GM19193 (cell line): ENCODE results near the gene MCCC1.

Experiments used
- POLR2A ChIP-seq: IDR thresholded peaks from 4 replicates; pipeline ENCODE4 v1.6.1; 2011; ENCODE audit not compliant: insufficient read depth, insufficient read length; ENCODE audit errors: extremely low read depth

The MCCC1 gene

DNA sequence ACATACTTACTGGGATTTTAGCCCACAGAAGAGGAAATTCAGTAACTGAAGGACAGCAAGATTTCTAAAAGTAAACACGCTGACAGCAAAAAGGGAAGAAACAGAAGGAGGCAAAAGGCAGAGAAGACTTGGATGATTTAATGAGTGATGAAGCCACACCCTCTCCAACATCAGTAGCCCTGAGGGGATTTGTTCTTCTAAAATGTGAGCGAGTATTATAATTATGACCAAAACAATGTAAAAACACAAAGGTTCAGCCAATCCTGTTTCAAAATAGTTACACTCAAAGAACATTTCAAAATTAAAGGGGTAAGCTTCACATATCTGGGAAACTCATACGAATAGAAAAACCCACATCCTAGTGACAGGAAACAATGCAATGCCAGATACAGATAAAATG is 25.0 kb downstream of the MCCC1 start:
- TF ChIP-seq POLR2A, result no peak

DNA sequence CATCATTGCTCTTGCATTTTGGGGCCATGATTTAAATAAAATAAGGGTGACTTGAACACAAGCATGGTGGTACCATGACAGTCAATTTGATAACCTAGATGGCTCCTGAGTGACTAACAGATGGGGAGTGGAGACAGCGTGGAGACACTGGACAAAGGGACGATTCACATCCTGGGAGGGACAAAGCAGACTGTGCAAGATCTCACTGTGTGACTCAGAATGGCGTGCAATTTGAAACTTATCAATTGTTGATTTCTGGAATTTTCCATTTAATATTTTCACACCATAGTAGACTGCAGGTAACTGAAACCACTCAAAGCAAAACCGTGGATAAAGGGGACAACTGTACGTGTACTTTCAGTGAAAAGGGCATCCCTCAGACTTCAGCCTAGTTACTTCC is 25.5 kb downstream of the MCCC1 start:
- TF ChIP-seq POLR2A, result no peak

DNA sequence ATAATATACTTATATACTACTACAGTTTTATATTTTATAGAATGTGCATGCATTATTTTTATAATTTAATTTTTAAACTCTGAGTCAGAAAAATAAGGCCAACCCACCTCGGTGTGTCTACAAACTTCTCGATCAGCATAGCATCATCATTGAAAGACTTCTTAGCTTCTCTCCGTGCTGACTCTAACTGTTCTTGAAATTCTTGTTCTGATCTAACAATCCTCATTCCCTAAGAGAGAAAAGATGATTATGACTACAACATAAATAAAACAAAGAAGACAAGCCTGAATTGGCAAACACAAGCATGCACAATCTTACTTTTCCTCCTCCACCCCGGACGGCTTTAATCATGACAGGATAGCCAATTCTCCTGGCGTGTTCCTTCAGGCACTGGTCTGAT is 28.4 kb downstream of the MCCC1 start:
- TF ChIP-seq POLR2A, result no peak

- no peak for TF ChIP-seq POLR2A
Measured at GRCh38 chr3:183069086-183069485, 30.2 kb downstream of the MCCC1 start.

- TF ChIP-seq POLR2A, result no peak
Measured at GRCh38 chr3:183064475-183064874, 34.8 kb downstream of the MCCC1 start.

- no peak for TF ChIP-seq POLR2A
Measured at GRCh38 chr3:183061391-183062172, 37.7 kb downstream of the MCCC1 start.

DNA sequence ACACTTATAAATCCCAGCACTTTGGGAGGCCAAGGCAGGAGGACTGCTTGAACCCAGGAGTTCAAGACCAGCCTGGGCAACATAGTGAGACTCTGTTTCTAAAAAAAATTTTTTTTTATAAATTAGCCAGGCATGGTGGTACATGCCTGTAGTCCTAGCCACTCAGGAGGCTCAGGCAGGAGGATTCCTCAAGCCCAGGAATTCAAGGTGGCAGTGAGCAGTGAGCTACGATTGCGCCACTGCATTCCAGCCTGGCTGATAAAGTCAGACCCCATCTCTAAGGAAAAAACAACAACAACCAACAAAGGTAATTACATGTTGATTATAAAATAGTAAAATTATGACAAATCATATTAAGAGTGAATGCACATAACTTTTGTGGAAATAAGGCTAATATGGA is 40.9 kb downstream of the MCCC1 start:
- no peak for TF ChIP-seq POLR2A

GRCh38 chr3:183050706-183051105 is 48.6 kb downstream of the MCCC1 start:
- no peak for TF ChIP-seq POLR2A

DNA sequence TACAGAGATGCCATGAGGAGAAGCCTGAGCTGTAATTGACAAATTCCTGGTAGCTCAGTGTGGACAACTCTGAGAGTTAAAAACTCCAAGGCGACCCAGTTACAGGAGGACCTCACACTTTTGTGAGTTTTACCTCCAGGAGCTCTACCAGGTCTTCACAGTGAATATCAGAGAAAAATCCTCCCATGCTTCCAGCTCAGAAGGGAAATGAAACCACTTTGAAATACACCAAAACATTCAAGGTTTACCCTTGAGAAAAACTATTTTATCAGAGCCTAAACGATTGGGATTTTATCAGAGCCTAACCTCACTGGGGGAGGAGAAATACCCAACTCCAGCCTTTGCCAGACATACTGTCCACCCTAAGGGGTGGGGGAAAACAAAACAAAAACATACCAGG is 52.4 kb downstream of the MCCC1 start:
- no peak for TF ChIP-seq POLR2A

DNA sequence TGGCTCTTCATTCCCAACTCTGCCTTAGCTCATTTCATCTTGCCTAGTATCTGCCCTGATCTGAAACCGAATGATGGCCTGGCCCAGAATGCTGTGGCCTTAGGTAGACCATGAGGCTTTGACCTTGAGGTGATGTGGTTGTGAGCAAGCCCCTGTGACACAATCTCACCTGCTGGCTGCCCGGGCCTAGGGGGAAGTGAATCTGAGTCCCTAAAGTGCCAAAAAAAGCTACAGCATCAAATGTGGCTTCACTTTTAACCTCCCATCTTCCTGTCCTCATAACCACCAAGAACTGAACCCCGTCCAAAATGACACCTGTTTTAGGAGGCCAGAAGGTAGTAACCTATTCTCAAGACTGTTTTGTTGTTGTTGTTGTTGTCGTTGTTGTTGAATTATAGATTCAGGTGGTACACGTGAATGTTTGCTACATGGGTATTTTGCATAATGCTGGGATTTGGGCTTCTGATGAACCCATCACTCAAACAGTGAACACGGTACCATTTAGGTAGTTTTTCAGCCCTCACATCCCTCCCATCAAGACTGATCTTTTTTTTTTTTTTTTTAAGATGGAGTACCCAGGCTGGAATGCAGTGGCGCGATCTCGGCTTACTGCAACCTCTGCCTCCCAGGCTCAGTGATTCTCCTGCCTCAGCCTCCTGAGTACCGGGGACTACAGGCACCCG is 54.6 kb downstream of the MCCC1 start:
- TF ChIP-seq POLR2A, result no peak

DNA sequence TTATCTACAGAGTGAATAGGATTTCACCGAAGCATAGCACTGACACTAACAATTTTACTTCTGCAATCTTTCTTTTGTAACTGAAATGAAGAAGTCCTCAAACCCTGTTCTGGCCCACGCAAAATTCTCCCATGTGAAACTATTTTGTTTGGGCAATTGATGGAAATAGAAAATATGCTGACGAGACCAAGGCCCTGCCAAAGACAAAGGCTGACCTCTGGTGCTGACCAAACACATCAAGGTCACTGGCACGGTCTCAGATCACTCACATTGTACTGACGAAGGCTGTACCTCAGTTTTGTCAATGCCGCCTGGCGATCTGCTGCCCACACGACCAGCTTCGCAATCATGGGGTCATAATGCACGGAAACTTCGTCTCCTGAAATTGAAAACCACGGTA is 60.5 kb downstream of the MCCC1 start:
- TF ChIP-seq POLR2A, result no peak

- no peak for TF ChIP-seq POLR2A
Measured at GRCh38 chr3:183038221-183038620, 61.1 kb downstream of the MCCC1 start.

DNA sequence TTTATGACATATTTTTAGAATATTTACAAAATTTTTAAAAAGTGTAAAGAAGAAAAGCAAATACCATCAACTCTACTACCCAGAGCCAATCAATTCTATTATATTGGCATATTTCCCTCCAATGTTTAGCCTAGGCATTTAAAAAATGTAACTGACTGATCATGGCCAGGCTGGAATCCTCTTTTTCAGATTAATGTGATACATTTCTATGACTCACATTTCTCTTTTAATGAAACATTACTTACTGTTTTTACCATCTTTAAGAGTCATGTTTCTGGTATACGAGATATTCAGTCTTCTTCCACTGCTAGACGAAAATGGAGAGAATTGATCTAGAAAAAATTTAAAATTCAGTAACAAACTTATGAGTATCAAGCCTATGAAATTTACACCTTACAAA is 65.5 kb downstream of the MCCC1 start:
- no peak for TF ChIP-seq POLR2A

DNA sequence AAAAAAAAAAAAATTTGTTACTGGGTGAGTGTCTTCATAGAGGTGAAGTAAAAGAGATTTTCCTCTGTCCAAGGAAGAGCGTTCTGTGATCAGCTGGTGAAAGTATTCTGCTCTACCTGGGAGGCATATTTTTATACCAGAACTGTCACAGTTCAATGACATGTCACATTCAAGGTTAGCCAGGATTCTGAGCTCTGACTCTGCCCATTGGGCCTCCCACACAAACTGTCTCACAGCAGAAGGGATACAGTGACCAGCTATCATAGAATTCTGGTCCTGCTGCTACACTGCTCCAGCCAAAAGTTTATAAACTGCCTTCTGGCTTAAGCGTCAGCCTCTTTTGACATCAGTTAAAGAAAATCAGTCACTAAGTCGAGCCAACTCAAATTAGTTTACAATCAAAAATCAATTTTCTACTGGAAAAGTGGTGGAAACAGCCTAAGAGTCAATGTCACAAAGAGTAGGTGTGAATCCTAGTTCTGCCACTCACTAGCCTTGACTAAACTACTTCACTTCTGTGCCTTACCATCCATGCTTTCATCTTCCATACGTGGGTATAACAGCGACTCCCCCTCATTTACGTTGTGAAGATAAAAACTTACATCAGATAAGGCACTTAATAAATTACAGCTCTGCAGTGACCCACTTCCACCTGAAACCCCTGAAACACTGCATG is 66.3 kb downstream of the MCCC1 start:
- TF ChIP-seq POLR2A, result no peak

DNA sequence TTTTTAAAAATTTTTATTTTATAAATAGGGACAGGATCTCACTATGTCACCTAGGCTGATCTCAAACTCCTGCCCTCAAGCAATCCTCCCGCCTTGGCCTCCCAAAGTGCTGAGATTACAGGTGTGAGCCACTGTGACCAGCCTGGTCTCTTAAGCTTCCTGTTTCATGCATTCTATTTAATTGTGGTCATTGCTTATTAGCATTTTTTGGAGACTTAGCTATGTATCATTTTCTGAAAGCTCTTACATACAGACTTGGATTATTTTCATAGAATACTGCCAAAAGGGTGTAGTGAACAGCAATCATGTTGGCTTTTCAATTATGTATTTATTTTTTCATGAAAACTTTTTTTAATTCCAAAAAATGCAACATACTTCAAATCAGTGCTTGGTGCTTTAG is 67.5 kb downstream of the MCCC1 start:
- no peak for TF ChIP-seq POLR2A

DNA sequence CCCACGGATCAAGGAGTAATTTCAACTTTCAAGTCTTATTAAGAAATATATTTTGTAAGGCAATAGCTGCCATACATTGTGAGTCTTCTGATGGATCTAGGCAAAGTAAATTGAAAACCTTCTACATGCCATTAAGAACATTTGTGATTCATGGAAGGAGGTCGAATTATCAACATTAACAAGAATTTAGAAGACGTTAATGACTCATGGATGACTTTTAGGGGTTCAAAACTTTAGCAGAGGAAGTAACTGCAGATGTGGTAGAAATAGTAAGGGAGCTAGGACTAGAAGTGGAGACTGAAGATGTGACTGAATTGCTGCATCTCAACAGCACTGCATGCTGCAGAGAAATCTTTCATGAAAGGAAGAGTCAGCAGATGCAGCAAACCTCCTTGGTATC is 70.9 kb downstream of the MCCC1 start:
- TF ChIP-seq POLR2A, result no peak

GRCh38 chr3:183027276-183027675 is 72.0 kb downstream of the MCCC1 start:
- no peak for TF ChIP-seq POLR2A

- no peak for TF ChIP-seq POLR2A
Measured at GRCh38 chr3:183022936-183023516, 76.3 kb downstream of the MCCC1 start.
